Effector CD4-positive, alpha-beta T cell (primary cell): Measurements from ENCODE around the gene KCNK6.
A peak's percentile ranks its signal among the peaks of the same experiment; 100 is the strongest.
"Not testable (repeated sequence)": the region's sequence is repeated elsewhere in the genome, so short reads cannot be mapped to it uniquely, and the experiment has no call there.

Source experiments
- DNase-seq: peaks from one replicate; pipeline ENCODE4 v3.0.0-alpha.2; 2020

Gene KCNK6

GRCh38 chr19:38324431-38324830, 4.8 kb downstream of the KCNK6 start:
- DNase-seq = no peak

- DNase-seq = no peak
Observed at GRCh38 chr19:38326591-38326990, 6.9 kb downstream of the KCNK6 start.

GRCh38 chr19:38329651-38330050, 10.0 kb downstream of the KCNK6 start:
- no peak for DNase-seq

GRCh38 chr19:38331728-38332127, 12.1 kb downstream of the KCNK6 start:
- no peak for DNase-seq

GRCh38 chr19:38333245-38333644, 13.6 kb downstream of the KCNK6 start:
- no peak for DNase-seq

GRCh38 chr19:38335949-38336637, 16.4 kb downstream of the KCNK6 start:
- DNase-seq = peak; percentile 90

- DNase-seq = peak; percentile 91
Observed at GRCh38 chr19:38336638-38337359, 17.2 kb downstream of the KCNK6 start.

- no peak for DNase-seq
Observed at GRCh38 chr19:38337360-38337653, 17.7 kb downstream of the KCNK6 start.

GRCh38 chr19:38339011-38339410, 19.4 kb downstream of the KCNK6 start:
- not testable (repeated sequence) for DNase-seq

- no peak for DNase-seq
Observed at GRCh38 chr19:38340927-38341326, 21.3 kb downstream of the KCNK6 start.

- DNase-seq = no peak
Observed at GRCh38 chr19:38346837-38347236, 27.2 kb downstream of the KCNK6 start.

GRCh38 chr19:38350883-38351282, 31.2 kb downstream of the KCNK6 start:
- no peak for DNase-seq

- no peak for DNase-seq
Observed at GRCh38 chr19:38351865-38352395, 32.3 kb downstream of the KCNK6 start.

- no peak for DNase-seq
Observed at GRCh38 chr19:38352611-38353010, 33.0 kb downstream of the KCNK6 start.

- DNase-seq = no peak
Observed at GRCh38 chr19:38355728-38356725, 36.4 kb downstream of the KCNK6 start.

- DNase-seq = no peak
Observed at GRCh38 chr19:38358071-38358470, 38.4 kb downstream of the KCNK6 start.

- no peak for DNase-seq
Observed at GRCh38 chr19:38359242-38360021, 39.8 kb downstream of the KCNK6 start.

GRCh38 chr19:38360351-38360750, 40.7 kb downstream of the KCNK6 start:
- no peak for DNase-seq

- no peak for DNase-seq
Observed at GRCh38 chr19:38360839-38361631, 41.4 kb downstream of the KCNK6 start.

- DNase-seq = peak; percentile 46
Observed at GRCh38 chr19:38361633-38362075, 42.0 kb downstream of the KCNK6 start.
